DMS53 treated with DMSO at 0.1 percent for 48 hours (cell line): ENCODE results near the gene RND3.

Experiments
- DNase-seq: peaks from one replicate; lab custom pipeline; 2025; ENCODE audit not compliant: unreplicated experiment; lab: John Stamatoyannopoulos, UW

RND3 gene

GRCh38 chr2:150487537-150488429 is at the start of gene RND3:
Gene RND3, minus strand, starts transcription at chr2:150487667. Its CDS starts 250 bp downstream, at chr2:150487417.
- peak; percentile 75 for DNase-seq

GRCh38 chr2:150535176-150535575 is 47.7 kb upstream of the RND3 start:
- no peak for DNase-seq

DNA sequence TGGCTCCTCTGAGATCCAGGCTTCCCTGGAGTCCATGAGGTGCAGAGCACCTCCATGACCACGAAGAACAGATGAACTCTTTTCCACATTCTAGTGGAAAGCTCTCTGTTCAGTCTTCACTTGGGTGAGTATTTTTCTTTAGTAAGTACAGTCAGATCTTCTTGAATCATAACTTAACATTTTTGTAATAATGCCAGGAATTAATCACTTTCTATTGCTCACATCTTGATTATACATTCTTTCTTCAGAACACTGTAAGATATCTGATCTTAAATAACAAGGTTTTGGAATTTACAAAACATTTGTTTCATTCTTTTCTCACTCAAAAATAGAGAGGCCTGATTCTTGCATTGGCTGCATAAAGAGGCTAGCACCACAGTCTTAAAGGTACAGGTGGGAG is 45.4 kb upstream of the RND3 start:
- DNase-seq = no peak

DNA sequence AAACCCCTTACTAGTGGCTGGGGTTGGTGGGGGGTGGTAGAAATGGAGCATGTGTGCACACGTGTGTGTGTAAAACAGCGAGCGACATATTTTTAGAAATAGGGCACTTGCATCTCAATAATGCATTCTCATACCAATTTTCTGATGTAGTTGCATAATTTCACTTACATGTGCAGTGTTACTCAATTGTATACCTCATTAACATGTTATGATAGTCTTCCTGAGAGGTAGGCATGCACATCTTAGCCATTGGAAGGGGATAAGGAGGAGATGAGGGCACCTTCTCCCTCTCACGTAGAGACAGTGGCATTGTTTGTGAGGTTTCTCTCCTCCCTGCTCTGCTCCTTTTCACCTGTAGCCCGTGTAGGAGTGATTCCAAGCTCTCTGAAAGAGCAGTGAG is 44.6 kb upstream of the RND3 start:
- no peak for DNase-seq

DNA sequence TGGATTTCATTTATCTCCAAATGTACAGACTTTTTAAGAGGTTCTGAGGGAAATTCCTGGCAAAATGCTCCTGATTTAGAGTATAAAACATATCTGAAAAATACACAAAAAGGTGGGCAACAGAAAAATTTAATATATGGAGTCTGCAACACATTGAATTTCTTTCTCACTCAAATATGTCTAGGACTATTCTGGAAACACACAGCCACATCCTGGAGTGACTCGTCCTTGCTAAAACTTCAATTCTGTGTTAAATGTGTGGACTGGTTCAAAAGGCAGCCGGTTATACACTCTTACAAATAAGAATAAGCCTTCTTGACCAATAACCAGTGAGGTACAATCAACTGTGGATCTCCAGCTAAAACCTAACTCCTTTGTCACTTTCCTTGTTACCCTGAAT is 44.1 kb upstream of the RND3 start:
- DNase-seq = no peak

DNA sequence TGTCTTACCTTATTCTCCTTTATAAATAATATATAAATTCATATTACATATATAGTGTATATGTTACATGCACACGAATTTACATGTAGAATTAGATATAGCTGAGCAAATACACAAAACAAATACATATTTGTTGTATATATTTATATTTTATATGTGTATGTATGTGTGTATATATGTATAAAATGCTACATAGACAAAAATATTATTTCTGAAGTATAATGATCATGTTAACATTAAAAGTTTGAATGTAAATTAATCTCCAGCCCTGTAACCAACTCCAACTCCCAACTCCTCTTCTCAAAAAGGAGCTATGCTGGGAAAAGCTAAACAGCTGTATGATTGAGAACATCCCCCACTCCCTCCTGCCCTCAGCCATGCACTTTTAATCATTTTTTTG is 42.7 kb upstream of the RND3 start:
- no peak for DNase-seq

GRCh38 chr2:150528861-150529801 is 41.7 kb upstream of the RND3 start:
- no peak for DNase-seq

- DNase-seq = peak; percentile 4
These were observed 39.4 kb upstream of the RND3 start for GRCh38 chr2:150526827-150527226.

DNA sequence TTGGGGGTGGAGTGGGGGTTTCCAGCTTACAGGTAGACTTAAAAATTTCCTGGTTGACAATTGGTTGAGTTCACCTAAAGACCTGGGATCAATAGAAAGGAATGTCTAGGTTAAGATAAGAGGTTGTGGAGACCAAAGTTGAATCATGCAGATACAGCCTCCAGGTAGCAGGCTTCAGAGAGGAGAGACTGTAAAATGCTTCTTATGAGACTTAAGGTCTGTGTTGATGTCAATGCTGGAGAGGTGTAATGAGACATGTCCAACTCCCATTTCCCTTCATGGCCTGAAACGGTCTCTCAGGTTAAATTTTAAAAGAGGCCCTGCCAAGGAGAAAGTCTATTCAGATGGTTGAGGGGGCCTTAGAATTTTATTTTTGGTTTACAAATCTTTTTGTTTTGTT is 38.5 kb upstream of the RND3 start:
- no peak for DNase-seq

GRCh38 chr2:150522269-150522668 is 34.8 kb upstream of the RND3 start:
- DNase-seq = no peak

DNA sequence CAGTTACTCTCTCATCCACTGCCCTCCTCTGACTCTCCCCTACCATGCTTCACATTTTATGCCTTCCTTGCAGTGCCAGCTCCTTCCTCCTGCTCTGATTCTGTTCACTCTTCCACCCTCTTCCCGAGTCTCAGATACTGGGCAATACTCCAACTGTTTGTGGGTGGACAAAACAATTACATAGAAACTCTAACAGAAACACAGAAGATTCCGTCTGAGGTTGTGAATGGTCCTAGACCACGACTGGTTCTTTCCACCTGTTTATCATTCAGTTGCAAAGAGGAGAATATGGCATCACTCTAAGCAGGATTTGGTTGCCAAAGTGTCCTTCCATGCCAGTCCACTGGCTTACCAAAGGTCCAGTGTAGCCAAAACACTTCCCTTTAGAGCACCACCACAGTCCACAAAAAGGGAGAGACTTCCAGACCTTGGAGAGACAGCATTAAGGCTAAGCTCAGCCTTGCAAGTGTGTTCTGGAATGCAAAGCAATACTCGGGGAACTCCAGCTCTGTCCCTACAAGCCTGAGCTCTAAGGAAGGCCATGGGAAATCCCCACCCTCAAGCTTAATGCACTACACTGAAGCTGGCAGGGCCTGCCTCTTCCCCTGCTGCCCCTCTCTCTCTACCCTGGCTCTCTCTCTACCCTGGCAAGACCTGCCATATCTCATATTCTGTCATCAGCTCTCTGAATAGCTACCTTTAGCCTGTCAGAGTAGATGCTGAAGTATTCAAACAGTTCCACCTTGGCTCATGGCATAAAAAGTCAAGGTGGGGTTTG is 33.6 kb upstream of the RND3 start:
- DNase-seq = no peak

GRCh38 chr2:150520033-150520432 is 32.6 kb upstream of the RND3 start:
- no peak for DNase-seq

DNA sequence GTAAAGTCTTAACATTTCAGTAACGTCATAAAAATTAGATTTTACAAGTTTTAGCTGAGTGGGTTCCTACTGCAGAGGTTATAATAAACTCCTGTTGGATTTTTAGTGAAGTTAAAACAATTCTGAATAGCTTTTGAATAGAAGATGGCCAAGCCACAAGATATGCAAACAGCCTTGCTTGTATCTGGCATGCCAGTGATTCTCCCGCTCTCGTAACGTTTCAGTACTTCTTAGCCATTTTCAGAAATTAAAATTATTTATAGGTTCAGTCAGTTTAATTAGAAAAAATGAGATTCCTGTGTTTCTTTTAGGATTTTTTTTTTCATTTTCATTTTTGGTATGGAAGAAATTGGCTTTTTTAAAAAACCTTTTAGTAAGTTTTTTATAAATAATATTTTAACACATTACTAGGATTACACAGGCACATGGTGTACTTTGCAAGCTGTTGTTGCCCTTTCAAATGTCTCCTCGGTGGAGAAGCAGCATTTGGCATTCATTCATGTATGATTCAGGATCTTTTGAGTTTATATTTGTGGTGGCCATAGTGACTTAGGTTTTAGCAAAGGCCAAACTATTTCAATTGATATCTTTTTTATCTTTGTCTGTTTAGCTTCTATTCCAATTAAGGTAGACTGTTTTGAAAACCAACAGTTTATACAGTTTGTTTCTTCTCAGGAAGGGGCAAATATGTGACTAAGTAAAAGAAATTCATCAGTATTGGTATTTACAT is 30.6 kb upstream of the RND3 start:
- DNase-seq = no peak

GRCh38 chr2:150513647-150514046 is 26.2 kb upstream of the RND3 start:
- DNase-seq = no peak

- no peak for DNase-seq
These were observed 21.1 kb upstream of the RND3 start for GRCh38 chr2:150508497-150509137.

GRCh38 chr2:150507071-150507470 is 19.6 kb upstream of the RND3 start:
- DNase-seq = no peak

DNA sequence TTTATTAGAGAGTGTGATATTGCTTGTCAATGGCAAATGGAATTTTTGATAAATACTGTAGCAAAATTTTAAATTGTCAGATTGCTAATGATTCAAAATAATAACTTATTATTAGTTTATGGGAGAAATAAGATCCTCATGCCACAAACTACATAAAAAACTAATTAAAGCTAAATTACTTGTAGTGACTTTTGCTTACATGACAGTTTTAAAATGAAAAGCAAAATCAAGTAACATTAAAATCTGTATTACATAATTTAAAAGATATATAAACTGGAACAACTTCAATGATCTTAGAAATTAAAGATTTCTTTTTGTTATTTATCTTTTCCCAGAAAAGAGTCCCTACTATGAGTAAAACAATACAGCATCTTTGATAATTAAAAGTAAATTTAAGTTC is 17.7 kb upstream of the RND3 start:
- DNase-seq = no peak

- DNase-seq = no peak
These were observed 8.6 kb upstream of the RND3 start for GRCh38 chr2:150495993-150496627.

GRCh38 chr2:150495001-150495400 is 7.5 kb upstream of the RND3 start:
- no peak for DNase-seq
